ENCODE data around the gene GCK. TPM values are rescaled to one million over a fixed set of nuclear protein-coding genes. Genes with fewer than 3 reads are reported as not detected.

The GCK gene
- total and polyA plus RNA-seq, 4 donors: 0.09 to 12.7 (median 0.44) TPM

DNA sequence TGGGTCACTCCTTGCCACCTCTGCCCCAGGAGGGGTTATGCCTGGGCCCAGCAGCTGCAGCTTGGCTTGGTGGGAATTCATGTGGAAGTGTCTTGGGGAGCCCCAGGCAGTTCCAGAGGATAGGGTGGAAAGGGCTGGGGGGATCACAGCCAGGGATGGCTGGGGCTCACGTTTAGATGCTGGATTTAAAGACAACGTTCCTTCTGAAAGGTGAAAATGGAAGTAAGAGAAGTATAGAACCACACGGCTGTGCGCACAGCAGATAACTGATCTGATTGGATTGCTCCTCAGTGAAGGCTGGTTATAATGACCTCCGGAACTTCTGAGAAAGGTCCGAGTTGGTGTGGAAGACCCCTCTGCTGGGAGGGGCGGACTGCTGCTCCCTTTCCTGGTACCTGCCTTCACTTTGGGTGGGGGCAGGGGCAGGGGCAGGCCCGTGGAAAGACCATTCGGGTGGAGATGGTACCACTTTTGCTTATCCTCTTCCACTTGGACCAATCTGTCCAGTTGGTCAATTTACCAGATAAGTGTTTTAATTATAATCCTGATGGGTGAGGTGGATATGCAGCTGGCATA lies 40.2 kb downstream of the GCK start (continued):
- TF ChIP-seq, protein P1, sequence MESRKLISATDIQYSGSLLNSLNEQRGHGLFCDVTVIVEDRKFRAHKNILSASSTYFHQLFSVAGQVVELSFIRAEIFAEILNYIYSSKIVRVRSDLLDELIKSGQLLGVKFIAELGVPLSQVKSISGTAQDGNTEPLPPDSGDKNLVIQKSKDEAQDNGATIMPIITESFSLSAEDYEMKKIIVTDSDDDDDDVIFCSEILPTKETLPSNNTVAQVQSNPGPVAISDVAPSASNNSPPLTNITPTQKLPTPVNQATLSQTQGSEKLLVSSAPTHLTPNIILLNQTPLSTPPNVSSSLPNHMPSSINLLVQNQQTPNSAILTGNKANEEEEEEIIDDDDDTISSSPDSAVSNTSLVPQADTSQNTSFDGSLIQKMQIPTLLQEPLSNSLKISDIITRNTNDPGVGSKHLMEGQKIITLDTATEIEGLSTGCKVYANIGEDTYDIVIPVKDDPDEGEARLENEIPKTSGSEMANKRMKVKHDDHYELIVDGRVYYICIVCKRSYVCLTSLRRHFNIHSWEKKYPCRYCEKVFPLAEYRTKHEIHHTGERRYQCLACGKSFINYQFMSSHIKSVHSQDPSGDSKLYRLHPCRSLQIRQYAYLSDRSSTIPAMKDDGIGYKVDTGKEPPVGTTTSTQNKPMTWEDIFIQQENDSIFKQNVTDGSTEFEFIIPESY (IDR thresholded peaks at IDR 0.05): no peak
- TF ChIP-seq RAD21 (IDR thresholded peaks at IDR 0.05) (no peak), RXRA (IDR thresholded peaks at IDR 0.05) (no peak), HNF4A (conservative IDR thresholded peaks at IDR 0.05) (no peak)

DNA sequence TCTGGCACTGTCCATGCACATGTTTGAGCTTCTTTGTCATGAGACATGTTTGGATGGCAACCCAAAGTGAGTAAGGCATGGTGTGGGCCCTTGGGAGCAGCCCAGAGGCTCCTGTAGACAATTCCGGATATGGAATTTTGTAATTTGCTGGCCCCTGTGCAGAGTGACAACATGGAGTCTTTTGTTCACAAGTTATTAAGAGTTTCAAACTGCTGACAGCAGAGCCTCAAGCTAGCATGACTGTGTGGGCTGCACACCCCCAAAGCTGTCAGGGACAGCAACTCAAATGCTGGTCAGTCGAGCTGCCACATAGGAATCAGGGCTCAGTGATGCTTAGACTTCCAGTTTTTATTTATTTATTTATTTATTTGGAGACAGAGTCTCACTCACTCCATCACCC lies 41.1 kb downstream of the GCK start:
- H3K4me3 ChIP-seq (ENCODE audit: low read depth in 1 of 3, low read length in 3 of 3): no peak overlapping the region
- TF ChIP-seq SP1 (IDR thresholded peaks at IDR 0.05): no peak
- TF ChIP-seq RAD21 (IDR thresholded peaks at IDR 0.05): no peak
- TF ChIP-seq HNF4G (IDR thresholded peaks at IDR 0.05): no peak
- TF ChIP-seq EGR1 (IDR thresholded peaks at IDR 0.05; ENCODE audit: low read depth in 2 of 2): no peak
- TF ChIP-seq CTCF (IDR thresholded peaks at IDR 0.05; ENCODE audit: low read depth, low read length, missing input control): no peak
- no peak for TF ChIP-seq FOXA1 (IDR thresholded peaks at IDR 0.05)
- TF ChIP-seq RXRA (IDR thresholded peaks at IDR 0.05): no peak
- TF ChIP-seq NR2F2 (IDR thresholded peaks at IDR 0.05): no peak
- no peak for TF ChIP-seq JUND (IDR thresholded peaks at IDR 0.05)
- no peak for TF ChIP-seq FOXA2 (IDR thresholded peaks at IDR 0.05)
- TF ChIP-seq, protein P2, sequence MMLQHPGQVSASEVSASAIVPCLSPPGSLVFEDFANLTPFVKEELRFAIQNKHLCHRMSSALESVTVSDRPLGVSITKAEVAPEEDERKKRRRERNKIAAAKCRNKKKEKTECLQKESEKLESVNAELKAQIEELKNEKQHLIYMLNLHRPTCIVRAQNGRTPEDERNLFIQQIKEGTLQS (IDR thresholded peaks at IDR 0.05): no peak
- no peak for TF ChIP-seq YY1 (IDR thresholded peaks at IDR 0.05)
- no peak for TF ChIP-seq MAX (IDR thresholded peaks at IDR 0.05)
- TF ChIP-seq GABPA (IDR thresholded peaks at IDR 0.05 in 1 of 2, conservative IDR thresholded peaks at IDR 0.05 in 1 of 2): no peak
- TF ChIP-seq, protein P1 (IDR thresholded peaks at IDR 0.05): no peak
- TF ChIP-seq REST (IDR thresholded peaks at IDR 0.05): no peak
- TF ChIP-seq HNF4A (conservative IDR thresholded peaks at IDR 0.05): no peak
- TF ChIP-seq TAF1 (conservative IDR thresholded peaks at IDR 0.05): no peak
- H3K9me3 ChIP-seq (ENCODE audit: control insufficient read depth in 4 of 4, low read length in 3 of 4): no peaks in the 10 kb centered on the region
- no peak overlapping the region for H3K27ac ChIP-seq (ENCODE audit: low read depth in 1 of 2, low read length in 2 of 2)
- H3K4me1 ChIP-seq (ENCODE audit: control insufficient read depth in 4 of 4, insufficient read depth in 4 of 4, low read length in 3 of 4): peaks cover 0 to 3% (median 1%) of the 10 kb centered on the region in 4 donors
- no peak overlapping the region for H3K9ac ChIP-seq (ENCODE audit: low read depth in 1 of 2, low read length in 2 of 2)
- H3K27me3 ChIP-seq (ENCODE audit: control insufficient read depth in 4 of 4, insufficient read depth in 4 of 4, low read length in 3 of 4): no peaks in the 10 kb centered on the region
- DNase-seq (ENCODE audit: low spot score): no peak
- peaks cover 0 to 29% (median 8%) of the 10 kb centered on the region in 4 donors for H3K36me3 ChIP-seq (ENCODE audit: control insufficient read depth in 4 of 4, insufficient read depth in 3 of 4, low read depth in 1 of 4, low read length in 3 of 4)
- 93% methylated on average over 2 of the region's 2 CpGs for WGBS
